ENCODE measurements around the gene CCDC33. TPM values are rescaled to one million over a fixed set of nuclear protein-coding genes. Genes with fewer than 3 reads are reported as not detected.

CCDC33 gene
- total and polyA plus RNA-seq, 12 donors = not detected

DNA sequence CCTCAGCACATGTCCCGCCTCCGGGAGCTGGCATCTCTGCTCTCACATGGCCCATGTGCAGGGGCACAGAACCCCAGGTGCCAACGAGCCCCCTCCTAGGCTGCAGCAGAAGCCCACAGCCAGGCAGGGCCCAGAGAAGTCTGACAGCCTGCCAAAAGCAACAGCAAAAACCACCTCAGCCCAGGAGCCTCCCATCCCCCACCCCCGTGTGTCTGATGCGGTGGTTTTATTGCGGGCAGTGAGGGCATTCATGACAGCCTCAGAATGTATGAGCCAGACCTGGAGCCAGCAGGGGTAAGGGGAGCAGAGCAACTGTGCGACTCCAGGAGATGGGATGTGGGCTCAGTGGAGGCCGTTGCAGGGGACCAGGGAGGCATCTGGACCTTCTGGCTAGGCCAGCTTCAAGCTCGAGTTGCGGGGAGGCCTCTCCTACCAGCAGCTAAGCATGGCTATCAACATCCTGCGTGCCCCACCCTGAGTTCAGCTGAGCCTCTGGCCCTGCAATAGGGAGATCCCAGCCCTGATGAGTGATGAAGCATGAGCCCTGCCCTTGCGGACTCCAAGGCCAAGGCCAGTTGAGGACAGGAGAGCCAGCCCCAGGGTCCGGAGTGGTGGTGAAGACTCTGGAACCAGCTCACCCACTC, 78.8 kb downstream of the CCDC33 start:
- no peaks in the 10 kb centered on the region for H3K36me3 ChIP-seq
- intact Hi-C loops (cut with DNase I) = loop anchor here in 3 of 10 donors (5.0 kb wide), 3 partner anchors 133 to 253 kb away; no protein-coding TSS in a partner anchor
- H3K4me1 ChIP-seq = peaks cover 40 to 56% (median 52%) of the 10 kb centered on the region in 9 donors
- no peak for DNase-seq
- H3K27me3 ChIP-seq = peaks cover 0 to 5% (median 0%) of the 10 kb centered on the region in 7 donors
- 72 to 77% methylated on average over 13 of the region's 13 CpGs for WGBS, 2 donors
- TF ChIP-seq, protein P1, sequence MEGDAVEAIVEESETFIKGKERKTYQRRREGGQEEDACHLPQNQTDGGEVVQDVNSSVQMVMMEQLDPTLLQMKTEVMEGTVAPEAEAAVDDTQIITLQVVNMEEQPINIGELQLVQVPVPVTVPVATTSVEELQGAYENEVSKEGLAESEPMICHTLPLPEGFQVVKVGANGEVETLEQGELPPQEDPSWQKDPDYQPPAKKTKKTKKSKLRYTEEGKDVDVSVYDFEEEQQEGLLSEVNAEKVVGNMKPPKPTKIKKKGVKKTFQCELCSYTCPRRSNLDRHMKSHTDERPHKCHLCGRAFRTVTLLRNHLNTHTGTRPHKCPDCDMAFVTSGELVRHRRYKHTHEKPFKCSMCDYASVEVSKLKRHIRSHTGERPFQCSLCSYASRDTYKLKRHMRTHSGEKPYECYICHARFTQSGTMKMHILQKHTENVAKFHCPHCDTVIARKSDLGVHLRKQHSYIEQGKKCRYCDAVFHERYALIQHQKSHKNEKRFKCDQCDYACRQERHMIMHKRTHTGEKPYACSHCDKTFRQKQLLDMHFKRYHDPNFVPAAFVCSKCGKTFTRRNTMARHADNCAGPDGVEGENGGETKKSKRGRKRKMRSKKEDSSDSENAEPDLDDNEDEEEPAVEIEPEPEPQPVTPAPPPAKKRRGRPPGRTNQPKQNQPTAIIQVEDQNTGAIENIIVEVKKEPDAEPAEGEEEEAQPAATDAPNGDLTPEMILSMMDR (IDR thresholded peaks at IDR 0.05) = no peak
- peak overlapping the region in 9 of 10 donors; percentile 26 to 89 (median 80) for H3K27ac ChIP-seq
- no peak overlapping the region for H3K4me3 ChIP-seq
- no peaks in the 10 kb centered on the region for H3K9me3 ChIP-seq
- peak in 1 of 8 donors; percentile 16 for ATAC-seq

DNA sequence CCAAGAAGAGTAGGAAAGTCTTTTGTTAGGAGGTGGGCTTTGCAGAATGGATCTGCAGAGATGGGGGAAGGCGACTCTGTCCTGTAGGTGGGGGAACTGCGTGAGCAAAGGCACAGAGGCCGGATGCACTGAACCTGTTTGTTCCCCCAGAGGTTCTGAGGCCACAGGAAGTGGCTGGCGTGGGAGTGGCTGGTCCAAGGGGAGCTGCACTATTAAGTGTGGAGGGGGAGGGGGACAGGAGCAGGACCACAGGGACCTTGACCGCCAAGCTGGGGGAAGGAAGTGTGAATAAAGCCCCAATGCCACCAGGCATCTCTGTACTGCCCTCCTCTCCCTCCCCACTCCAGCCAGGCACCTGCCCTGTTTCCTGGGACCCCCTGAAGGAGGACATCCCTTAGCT, 79.5 kb downstream of the CCDC33 start:
- DNase-seq (peak in 1 of 2 donors; percentile 39), ATAC-seq (peak in 3 of 8 donors; percentile 28 to 38 (median 33))
- Histone ChIP-seq H3K27me3 (peaks cover 0 to 5% (median 0%) of the 10 kb centered on the region in 7 donors), H3K9me3 (no peaks in the 10 kb centered on the region), H3K4me1 (peaks cover 43 to 63% (median 57%) of the 10 kb centered on the region in 9 donors), H3K4me3 (no peak overlapping the region), H3K36me3 (no peaks in the 10 kb centered on the region), H3K27ac (peak overlapping the region; percentile 26 to 89 (median 74))
- TF ChIP-seq, protein P1 (IDR thresholded peaks at IDR 0.05) = no peak
- WGBS, 2 donors = 57 to 65% methylated on average over 5 of the region's 5 CpGs
- intact Hi-C loops (cut with DNase I) = loop anchor here in 2 of 10 donors (5.0 kb wide), 2 partner anchors 133 to 138 kb away; no protein-coding TSS in a partner anchor

DNA sequence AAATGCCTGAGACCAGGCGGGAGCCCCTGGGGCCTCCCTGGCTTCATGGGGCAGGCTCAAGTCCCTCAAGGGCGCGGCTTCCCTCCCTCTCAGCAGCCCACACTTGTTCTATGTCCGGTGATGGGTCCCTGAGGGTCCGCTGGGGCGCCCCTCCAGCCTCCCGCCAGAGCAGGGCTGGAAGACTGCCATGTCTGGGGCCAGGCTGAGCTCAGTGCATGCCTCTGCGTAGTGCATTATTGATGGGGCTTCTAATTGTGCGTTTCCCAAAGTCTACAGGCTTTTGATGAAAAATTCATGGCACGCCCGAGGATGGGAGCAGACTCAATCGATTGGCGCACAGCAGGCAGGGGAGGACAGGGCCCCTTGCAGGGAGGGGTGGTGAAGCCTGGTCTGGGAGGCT, 80.0 kb downstream of the CCDC33 start:
- 43 to 49% methylated on average over 13 of the region's 13 CpGs for WGBS, 2 donors
- Histone ChIP-seq H3K27ac (peak overlapping the region in 9 of 10 donors; percentile 39 to 89 (median 80)), H3K9me3 (no peaks in the 10 kb centered on the region), H3K36me3 (no peaks in the 10 kb centered on the region), H3K4me1 (peaks cover 43 to 64% (median 57%) of the 10 kb centered on the region in 9 donors), H3K27me3 (peaks cover 0 to 5% (median 0%) of the 10 kb centered on the region in 7 donors), H3K4me3 (no peak overlapping the region)
- DNase-seq (peak in 1 of 2 donors; percentile 48), ATAC-seq (peak in 5 of 8 donors; percentile 3 to 31 (median 12))
- intact Hi-C loops (cut with DNase I) = loop anchor here in 2 of 10 donors (5.0 kb wide), 2 partner anchors 134 to 139 kb away; no protein-coding TSS in a partner anchor
- TF ChIP-seq, protein P1 (IDR thresholded peaks at IDR 0.05) = no peak

DNA sequence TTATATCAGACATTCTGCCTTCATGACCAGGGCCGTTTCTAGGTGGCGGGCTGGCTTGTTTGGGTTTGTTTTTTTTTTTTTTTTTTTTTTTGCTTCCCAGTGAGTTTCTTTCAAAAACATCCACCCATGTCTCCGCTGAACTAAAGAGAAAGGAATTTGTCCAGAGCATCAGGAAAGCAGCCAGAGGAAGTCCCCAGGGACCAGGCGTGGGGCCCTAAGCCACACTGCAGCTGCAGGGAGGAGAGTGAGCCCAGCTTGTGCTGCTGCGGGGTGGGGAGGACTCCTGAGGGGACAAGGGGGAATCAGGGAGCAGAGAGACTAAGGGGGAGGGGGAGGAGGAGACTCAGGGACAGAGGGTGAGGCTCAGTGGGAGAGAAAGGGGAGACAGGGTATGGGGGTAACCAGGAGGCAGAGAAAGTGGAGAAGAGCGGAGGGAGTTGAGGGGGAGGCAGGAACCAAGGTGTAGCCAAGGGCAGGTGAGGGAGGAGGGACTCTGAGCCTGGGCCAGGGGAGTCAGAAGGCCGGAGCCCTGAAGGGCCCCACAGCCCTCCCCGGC, 81.8 kb downstream of the CCDC33 start:
- TF ChIP-seq, protein P1 (IDR thresholded peaks at IDR 0.05) = no peak
- Histone ChIP-seq H3K27me3 (peaks cover 0 to 5% (median 0%) of the 10 kb centered on the region in 7 donors), H3K36me3 (no peaks in the 10 kb centered on the region), H3K4me3 (peak overlapping the region in 1 of 10 donors; percentile 13), H3K9me3 (no peaks in the 10 kb centered on the region), H3K4me1 (peaks cover 43 to 64% (median 57%) of the 10 kb centered on the region in 9 donors), H3K27ac (peak overlapping the region; percentile 68 to 89 (median 80))
- intact Hi-C loops (cut with DNase I) = loop anchor here in 2 of 10 donors (5.0 kb wide), 2 partner anchors 136 to 141 kb away; no protein-coding TSS in a partner anchor
- DNase-seq = peak; percentile 87 to 96
- WGBS, 2 donors = 36 to 37% methylated on average over 8 of the region's 8 CpGs
- peak; percentile 73 to 87 (median 81) for ATAC-seq

All from heart right ventricle (tissue), 16 donors.